ENCODE results near the gene NOD1. TPM values are rescaled to one million over a fixed set of nuclear protein-coding genes. Genes with fewer than 3 reads are reported as not detected.

NOD1 gene
- total RNA-seq, 2 donors from 2014 or later, result 3.5 to 12.3 TPM

- Histone ChIP-seq H3K27me3 (replicated peaks; ENCODE audit: insufficient read depth) (no peaks in the 10 kb centered on the region), H3K36me3 (no peaks in the 10 kb centered on the region), H3K27ac (no peak overlapping the region), H3K9me3 (no peaks in the 10 kb centered on the region), H3K4me3 (no peak overlapping the region), H3K4me1 (replicated peaks) (no peaks in the 10 kb centered on the region)
- TF ChIP-seq POLR2AphosphoS5 (IDR thresholded peaks at IDR 0.05) (no peak), CTCF (IDR thresholded peaks at IDR 0.05) (no peak), POLR2A (IDR thresholded peaks at IDR 0.05) (no peak)
- intact Hi-C loops (cut with DNase I), result no loop called here
- WGBS, result 78% methylated on average over 4 of the region's 4 CpGs
- no peak for DNase-seq (ENCODE audit: low spot score)
Measured at GRCh38 chr7:30379741-30380140, 98.8 kb downstream of the NOD1 start.

- no peaks in the 10 kb centered on the region for H3K9me3 ChIP-seq
- no peaks in the 10 kb centered on the region for H3K4me1 ChIP-seq (replicated peaks)
- intact Hi-C loops (cut with DNase I), result no loop called here
- WGBS, result 51% methylated on average over 4 of the region's 4 CpGs
- no peaks in the 10 kb centered on the region for H3K27me3 ChIP-seq (replicated peaks; ENCODE audit: insufficient read depth)
- H3K27ac ChIP-seq, result no peak overlapping the region
- H3K4me3 ChIP-seq, result no peak overlapping the region
- DNase-seq (ENCODE audit: low spot score), result no peak
- TF ChIP-seq CTCF (IDR thresholded peaks at IDR 0.05) (no peak), POLR2AphosphoS5 (IDR thresholded peaks at IDR 0.05) (no peak), POLR2A (IDR thresholded peaks at IDR 0.05) (no peak)
- no peaks in the 10 kb centered on the region for H3K36me3 ChIP-seq
Measured at GRCh38 chr7:30379131-30379530, 99.5 kb downstream of the NOD1 start.

GRCh38 chr7:30378275-30378674, 100.3 kb downstream of the NOD1 start:
- Histone ChIP-seq H3K27me3 (replicated peaks; ENCODE audit: insufficient read depth) (no peaks in the 10 kb centered on the region), H3K27ac (no peak overlapping the region), H3K4me1 (replicated peaks) (no peaks in the 10 kb centered on the region), H3K36me3 (no peaks in the 10 kb centered on the region), H3K4me3 (no peak overlapping the region), H3K9me3 (no peaks in the 10 kb centered on the region)
- WGBS, result 87% methylated on average over 1 of the region's 1 CpG
- DNase-seq (ENCODE audit: low spot score), result no peak
- TF ChIP-seq POLR2A (IDR thresholded peaks at IDR 0.05), result no peak
- no peak for TF ChIP-seq CTCF (IDR thresholded peaks at IDR 0.05)
- TF ChIP-seq POLR2AphosphoS5 (IDR thresholded peaks at IDR 0.05), result no peak
- intact Hi-C loops (cut with DNase I), result no loop called here

Other genes starting within 250 kb of the NOD1 start
- 10 to 100 TPM; 23.0 to 35.2 TPM for gene ZNRF2, start 194.2 kb downstream of the NOD1 start, total RNA-seq
- gene GGCT, start 26.0 kb upstream of the NOD1 start, total RNA-seq, result 10 to 100 TPM; 14.7 to 54.0 TPM
- 10 to 100 TPM; 38.8 to 78.3 TPM for gene GARS1, start 116.1 kb upstream of the NOD1 start, total RNA-seq
- gene CRHR2, start 203.7 kb upstream of the NOD1 start, total RNA-seq, result under 1 TPM in 1 of 2 donors, not detected in 1; 0.17 TPM

Measured in prostate gland (tissue), 2 donors.